Right cardiac atrium (tissue), 5 donors: ENCODE measurements around the gene HOXD13. TPM values are rescaled to one million over a fixed set of nuclear protein-coding genes. Genes with fewer than 3 reads are reported as not detected.
A peak's percentile ranks its signal among the peaks of the same experiment; 100 is the strongest.

Source experiments
- ATAC-seq, 2 donors: fragments of 200-7000 bp; cut with Tn5 transposase; one replicate each; pipeline versions ENCODE4 v1.8.0 to v1.9.1; 2020; ENCODE audit warnings: moderate library complexity in 2 of 2, mild to moderate bottlenecking in 1 of 2
- DNase-seq, 3 donors: peaks; one replicate each; pipeline ENCODE4 v3.0.0-alpha.2; 2020
- H3K27ac ChIP-seq: one replicate; pipeline ENCODE4 v1.5.1; 2013; ENCODE audit warnings: mild to moderate bottlenecking, low read length, control low read depth, moderate library complexity
- H3K27me3 ChIP-seq: one replicate; pipeline ENCODE4 v1.6.1; 2013; ENCODE audit not compliant: control insufficient read depth, insufficient read depth
- H3K4me1 ChIP-seq: one replicate; pipeline ENCODE4 v1.6.1; 2013; ENCODE audit warnings: low read length; ENCODE audit not compliant: control insufficient read depth, insufficient read depth
- H3K4me3 ChIP-seq: one replicate; pipeline ENCODE4 v1.5.1; 2013; ENCODE audit warnings: low read length, control low read depth
- H3K9me3 ChIP-seq: one replicate; pipeline ENCODE4 v1.6.1; 2013; ENCODE audit warnings: low read length; ENCODE audit not compliant: control insufficient read depth
- WGBS: extraction: QIAGEN DNeasy Blood & Tissue Kit; methylation state at CpG from one replicate; pipeline ENCODE4 v1.1.7; 2013; 5-methylcytosine and 5-hydroxymethylcytosine counted together
- intact Hi-C, 4 donors: fragments of 100-400 bp; cut with DNase I; formaldehyde crosslinking; loops; one replicate each; pipeline versions ENCODE4 v1.11.0 to v1.14.0; 2022 to 2023
- polyA plus RNA-seq: library from polyadenylated mRNA; stranded (reverse); fragments of 200-250 nt; gene quantifications from one replicate; pipeline ENCODE4 v1.2.3, GENCODE V29; 2013
- total RNA-seq, 4 donors: library from RNA; stranded (reverse); fragmentation: NEBNext Ultra II Directional; extraction: Animal tissue kit (Norgen Biotek cat#: 25700); gene quantifications; one replicate each; pipeline ENCODE4 v1.2.1, GENCODE V29; 2021
- donor health status: healthy with polysubstance abuse.
- donor health status: DM: no; HTN: yes; CAD: no.
- donor health status: DM: no; HTN: no; CAD: no.
- donor health status: DM: no; HTN: yes; CAD: no; lungs with severe emphysema.
- donor health status: DM: yes; HTN: yes; CAD: no.

The HOXD13 gene
- total and polyA plus RNA-seq, 5 donors = not detected

DNA sequence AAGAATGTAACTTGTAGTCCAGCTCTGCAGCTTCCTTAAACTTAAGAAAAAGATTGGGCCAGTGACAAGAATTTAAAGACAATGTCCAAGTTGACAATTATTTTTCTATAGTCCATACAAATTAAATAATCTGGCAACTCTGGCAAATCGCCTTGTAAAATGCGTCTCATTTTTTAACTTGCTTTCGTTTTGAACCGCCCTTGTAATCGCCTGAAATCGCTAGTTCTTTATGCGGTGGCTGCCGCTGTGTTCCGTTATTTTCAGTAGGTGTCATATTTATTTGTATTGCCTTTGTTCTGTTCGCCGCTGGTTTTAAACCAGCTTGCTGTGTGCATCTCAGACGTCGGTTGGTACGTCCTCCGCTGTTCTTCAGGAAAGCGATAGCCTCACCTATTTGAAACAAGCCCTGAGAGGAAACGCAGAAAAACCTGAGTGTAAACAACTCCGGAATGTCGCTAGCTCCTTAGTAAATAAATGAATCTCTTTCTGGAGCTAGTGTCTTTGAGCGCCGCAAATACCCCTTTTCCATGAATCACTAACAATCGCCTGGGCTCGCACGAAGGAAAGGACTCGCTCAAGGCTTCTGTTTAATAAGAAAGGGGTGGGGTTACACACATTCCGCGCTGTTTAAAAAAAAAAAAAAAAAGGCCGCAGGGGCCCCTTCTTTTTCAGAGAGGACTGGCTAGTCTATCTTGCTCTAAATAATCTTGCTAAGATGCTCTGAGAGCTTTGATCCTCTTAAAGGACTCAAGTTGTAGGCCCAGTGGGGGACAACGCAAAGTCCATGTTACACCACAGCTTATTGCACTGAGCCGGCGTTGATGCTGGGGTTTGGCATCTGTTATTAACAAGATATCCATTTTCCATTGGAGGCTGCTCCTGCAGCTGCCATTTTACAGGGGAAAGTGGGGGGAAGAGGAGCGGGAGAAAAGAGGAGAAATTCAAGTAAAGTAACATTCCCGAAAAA is 40.0 kb downstream of the HOXD13 start:
- Histone ChIP-seq H3K4me3 (peak overlapping the region; percentile 43), H3K27me3 (peaks cover 14% of the 10 kb centered on the region), H3K9me3 (no peaks in the 10 kb centered on the region), H3K4me1 (peaks cover 3% of the 10 kb centered on the region), H3K27ac (no peak overlapping the region)
- DNase-seq = no peak
- 14% methylated on average over 33 of the region's 33 CpGs for WGBS
- intact Hi-C loops = loop anchor here in 2 of 4 donors (10.0 kb wide), 2 partner anchors 1002 to 1012 kb away; no protein-coding TSS in a partner anchor
- no peak for ATAC-seq

DNA sequence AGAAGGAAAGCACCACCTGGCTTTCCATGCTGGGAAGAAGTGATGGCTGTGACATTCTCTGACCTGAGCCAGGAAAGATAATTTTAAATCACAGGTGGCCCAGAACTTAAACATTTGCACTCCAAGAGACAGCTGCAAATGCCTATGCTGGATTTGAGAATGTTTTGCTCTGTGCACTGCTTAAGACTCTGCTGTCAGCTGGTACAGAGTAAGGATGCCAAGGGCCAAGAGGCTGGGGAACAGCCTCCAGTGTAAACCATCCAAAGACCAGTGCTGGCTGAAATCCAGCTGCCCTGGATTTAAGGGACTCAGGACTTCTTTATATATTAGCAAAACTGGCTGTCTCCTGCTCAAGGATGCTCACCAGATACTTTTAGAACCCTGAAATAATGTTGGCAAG is 40.9 kb downstream of the HOXD13 start:
- ATAC-seq = no peak
- intact Hi-C loops = loop anchor here in 2 of 4 donors (10.0 kb wide), 2 partner anchors 1001 to 1011 kb away; no protein-coding TSS in a partner anchor
- peaks cover 12% of the 10 kb centered on the region for H3K27me3 ChIP-seq

DNA sequence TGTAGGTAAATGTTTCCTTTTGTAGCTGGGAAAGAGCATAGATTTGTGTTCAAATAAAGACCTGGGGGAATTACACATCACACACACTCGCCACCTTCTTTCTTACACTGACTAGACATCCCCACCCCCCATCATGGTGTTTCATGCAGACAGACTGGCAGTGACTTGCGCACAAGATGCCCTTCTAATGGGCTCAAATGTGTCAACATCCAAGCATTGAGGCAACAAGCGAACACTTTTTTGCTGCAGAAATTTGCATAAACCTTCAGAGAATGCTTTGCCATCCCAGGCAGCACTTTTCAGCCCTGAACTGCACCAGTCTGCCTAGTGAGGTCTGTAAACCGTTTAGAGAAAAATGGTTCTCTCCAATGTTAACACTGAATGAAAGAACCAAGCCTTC is 41.5 kb downstream of the HOXD13 start:
- Histone ChIP-seq H3K4me3 (no peak overlapping the region), H3K9me3 (no peaks in the 10 kb centered on the region), H3K4me1 (peaks cover 3% of the 10 kb centered on the region), H3K27ac (no peak overlapping the region), H3K27me3 (peaks cover 12% of the 10 kb centered on the region)
- intact Hi-C loops = loop anchor here in 2 of 4 donors (10.0 kb wide), 2 partner anchors 1001 to 1011 kb away; no protein-coding TSS in a partner anchor
- 38% methylated on average over 4 of the region's 4 CpGs for WGBS
- DNase-seq = no peak
- no peak for ATAC-seq

More for the DNA sequence above, 40.9 kb downstream of the HOXD13 start:
- DNase-seq = no peak
- Histone ChIP-seq H3K4me3 (no peak overlapping the region), H3K9me3 (no peaks in the 10 kb centered on the region), H3K4me1 (peaks cover 3% of the 10 kb centered on the region), H3K27ac (no peak overlapping the region)

DNA sequence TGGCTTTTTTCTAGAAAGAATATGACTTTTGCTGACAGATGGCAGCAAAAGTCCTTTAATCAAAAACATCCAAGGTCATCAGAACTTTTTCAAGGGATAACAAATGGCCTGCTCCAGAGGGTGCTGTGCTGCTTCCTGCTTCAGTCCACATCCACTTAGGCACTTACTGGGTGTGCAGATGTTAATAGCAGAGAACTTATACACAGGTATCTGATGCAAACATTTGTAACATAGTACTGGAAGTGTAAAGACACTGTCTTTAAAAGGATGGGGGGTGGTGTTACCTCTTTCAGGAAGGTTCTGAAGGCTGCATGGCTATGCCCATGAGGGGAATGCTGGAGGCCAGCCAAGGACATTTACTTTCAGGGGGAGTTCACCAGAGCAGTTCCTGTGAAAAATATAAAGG is 42.5 kb downstream of the HOXD13 start:
- H3K27me3 ChIP-seq = peaks cover 12% of the 10 kb centered on the region
- ATAC-seq (no peak), DNase-seq (no peak)
- H3K4me1 ChIP-seq = no peaks in the 10 kb centered on the region
- H3K27ac ChIP-seq = no peak overlapping the region
- no peaks in the 10 kb centered on the region for H3K9me3 ChIP-seq
- intact Hi-C loops = loop anchor here in 2 of 4 donors (5.0 to 10.0 kb wide), 3 partner anchors 507 to 1010 kb away; no protein-coding TSS in a partner anchor
- no peak overlapping the region for H3K4me3 ChIP-seq

DNA sequence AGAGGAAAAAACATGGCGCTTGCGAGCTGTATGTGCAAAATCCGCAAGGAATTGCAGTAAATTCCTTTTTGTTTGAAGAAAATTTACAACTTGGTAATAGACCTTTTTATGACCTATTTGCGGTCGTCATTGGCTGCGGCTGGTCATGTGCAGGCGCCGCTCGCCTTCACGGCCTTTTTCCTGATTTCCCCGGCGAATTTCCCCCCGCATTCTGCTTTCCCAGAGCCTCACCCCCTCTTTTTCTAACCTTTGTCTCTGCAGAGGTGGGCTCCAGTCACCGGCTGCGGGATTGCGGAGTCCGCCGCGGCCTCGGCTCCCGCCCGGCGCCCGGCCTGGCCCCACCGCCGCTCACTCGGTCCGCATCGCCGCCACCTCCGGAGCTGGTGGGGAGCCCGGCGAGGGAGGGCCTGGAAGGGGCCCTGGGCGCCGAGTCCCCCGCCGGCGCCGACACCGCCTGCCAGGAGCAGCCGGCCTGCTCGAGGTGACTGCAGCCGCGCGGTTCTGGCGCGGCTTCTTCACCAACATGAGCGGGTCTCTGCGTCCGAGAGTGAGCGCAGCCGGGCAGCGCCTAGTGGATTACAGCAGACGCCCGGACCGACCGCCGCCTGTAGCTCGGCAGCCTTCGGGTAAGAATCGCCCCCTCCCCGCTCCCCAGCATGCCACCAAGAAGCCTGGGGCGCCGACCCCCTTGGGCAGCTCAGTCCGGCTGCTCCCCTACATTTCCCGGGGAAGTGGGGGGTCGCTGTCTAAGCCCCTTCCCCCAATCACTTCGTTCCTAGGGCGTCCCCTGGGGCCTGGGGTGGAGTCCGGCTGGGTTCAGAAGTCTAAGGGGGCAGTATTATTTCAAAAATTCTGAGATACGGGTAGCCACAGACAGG is 44.1 kb downstream of the HOXD13 start:
- 3% methylated on average over 71 of the region's 71 CpGs for WGBS
- Histone ChIP-seq H3K4me3 (peak overlapping the region; percentile 43), H3K9me3 (no peaks in the 10 kb centered on the region), H3K27me3 (peaks cover 10% of the 10 kb centered on the region), H3K4me1 (no peaks in the 10 kb centered on the region), H3K27ac (no peak overlapping the region)
- DNase-seq (peak in 1 of 3 donors; percentile 63), ATAC-seq (no peak)
- intact Hi-C loops = loop anchor here in 2 of 4 donors (5.0 to 10.0 kb wide), 3 partner anchors 506 to 1008 kb away; no protein-coding TSS in a partner anchor

DNA sequence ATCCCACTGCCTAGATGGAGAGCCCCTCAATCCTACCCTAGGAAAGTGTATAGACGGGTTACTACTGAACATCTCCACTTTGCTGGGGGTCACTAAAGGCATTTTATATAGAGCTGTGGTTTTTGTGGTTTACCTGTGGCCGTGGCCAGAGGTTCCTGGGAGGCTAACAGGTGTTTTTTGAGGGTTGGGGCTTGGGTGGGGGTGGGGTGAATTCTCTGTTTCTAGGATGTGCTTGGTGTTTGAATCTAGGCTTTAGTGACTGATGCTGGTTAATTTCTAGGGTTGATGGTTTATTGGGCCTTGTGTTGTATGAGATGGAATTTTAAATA is 44.7 kb downstream of the HOXD13 start:
- no peak overlapping the region for H3K4me3 ChIP-seq
- no peaks in the 10 kb centered on the region for H3K4me1 ChIP-seq
- no peaks in the 10 kb centered on the region for H3K9me3 ChIP-seq
- intact Hi-C loops = loop anchor here in 2 of 4 donors (5.0 to 10.0 kb wide), 3 partner anchors 505 to 1008 kb away; no protein-coding TSS in a partner anchor
- H3K27ac ChIP-seq = no peak overlapping the region
- DNase-seq (no peak), ATAC-seq (no peak)
- peaks cover 10% of the 10 kb centered on the region for H3K27me3 ChIP-seq
- WGBS = 26% methylated on average over 2 of the region's 2 CpGs

DNA sequence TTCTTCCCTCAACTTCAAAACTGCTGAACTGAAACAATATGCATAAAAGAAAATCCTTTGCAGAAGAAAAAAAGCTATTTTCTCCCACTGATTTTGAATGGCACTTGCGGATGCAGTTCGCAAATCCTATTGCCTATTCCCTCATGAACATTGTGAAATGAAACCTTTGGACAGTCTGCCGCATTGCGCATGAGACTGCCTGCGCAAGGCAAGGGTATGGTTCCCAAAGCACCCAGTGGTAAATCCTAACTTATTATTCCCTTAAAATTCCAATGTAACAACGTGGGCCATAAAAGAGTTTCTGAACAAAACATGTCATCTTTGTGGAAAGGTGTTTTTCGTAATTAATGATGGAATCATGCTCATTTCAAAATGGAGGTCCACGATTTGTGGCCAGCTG is 45.4 kb downstream of the HOXD13 start:
- DNase-seq (no peak), ATAC-seq (no peak)
- no peak overlapping the region for H3K4me3 ChIP-seq
- no peaks in the 10 kb centered on the region for H3K9me3 ChIP-seq
- intact Hi-C loops = loop anchor here in 2 of 4 donors (5.0 to 10.0 kb wide), 3 partner anchors 504 to 1007 kb away; no protein-coding TSS in a partner anchor
- 42% methylated on average over 8 of the region's 8 CpGs for WGBS
- peaks cover 5% of the 10 kb centered on the region for H3K27me3 ChIP-seq
- no peak overlapping the region for H3K27ac ChIP-seq
- no peaks in the 10 kb centered on the region for H3K4me1 ChIP-seq

DNA sequence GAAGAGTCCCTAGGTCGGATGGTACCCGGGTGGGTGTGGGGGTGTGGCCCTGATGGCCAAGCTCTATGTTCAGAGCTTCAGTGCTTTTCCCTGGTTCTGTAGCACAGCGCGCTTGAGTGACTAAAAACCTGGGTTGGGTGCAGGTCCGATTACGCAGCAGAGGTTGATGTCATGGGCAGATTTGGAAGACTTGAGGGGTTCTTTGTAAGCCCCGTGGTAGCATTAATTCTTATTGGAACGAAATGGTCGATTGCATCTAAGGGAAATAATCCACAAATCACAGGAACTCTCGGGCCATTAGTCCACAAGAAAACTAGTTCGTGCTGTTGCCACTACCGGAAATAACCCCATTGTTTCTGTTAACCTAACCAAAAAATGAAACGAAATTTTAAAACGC is 46.0 kb downstream of the HOXD13 start:
- Histone ChIP-seq H3K9me3 (no peaks in the 10 kb centered on the region), H3K27ac (no peak overlapping the region), H3K4me3 (no peak overlapping the region), H3K4me1 (no peaks in the 10 kb centered on the region), H3K27me3 (peaks cover 9% of the 10 kb centered on the region)
- DNase-seq (no peak), ATAC-seq (no peak)
- 15% methylated on average over 14 of the region's 14 CpGs for WGBS
- intact Hi-C loops = loop anchor here in 2 of 4 donors (5.0 to 10.0 kb wide), 3 partner anchors 504 to 1006 kb away; no protein-coding TSS in a partner anchor

DNA sequence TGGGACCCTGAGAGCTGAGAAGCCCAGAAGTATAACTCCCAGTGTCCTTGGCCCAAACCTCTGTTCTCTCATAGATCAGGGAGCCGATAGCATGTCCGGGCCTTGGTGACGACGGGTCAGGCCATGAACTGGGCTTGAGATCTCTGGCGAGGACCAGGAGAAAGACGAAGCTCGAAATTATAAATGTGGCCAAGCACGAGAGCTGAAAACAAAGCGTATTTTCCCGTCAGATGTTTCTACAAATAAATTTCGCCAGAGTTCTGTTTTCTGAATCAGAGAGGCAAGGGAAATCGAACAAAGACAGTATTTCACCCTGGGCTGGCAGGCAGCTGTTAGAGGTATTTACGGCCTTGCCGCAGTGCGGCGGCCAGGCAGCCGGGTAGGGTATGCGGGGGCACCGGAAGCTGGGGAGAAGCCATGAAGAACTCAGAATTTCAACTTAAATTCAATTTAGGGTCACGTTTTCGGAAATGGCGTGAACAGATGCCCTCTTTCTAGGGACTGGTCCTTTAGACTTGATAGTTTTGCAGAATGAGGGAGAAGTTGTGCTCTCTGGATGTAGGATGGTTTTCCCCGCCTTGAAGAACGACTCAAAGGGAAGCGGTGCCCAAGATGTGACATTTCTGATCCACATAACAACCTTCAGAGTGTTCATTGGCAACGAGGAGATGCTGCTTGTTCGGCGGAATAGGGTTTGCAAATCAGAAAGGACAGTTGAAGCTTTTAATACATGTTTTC is 46.6 kb downstream of the HOXD13 start:
- intact Hi-C loops = loop anchor here in 2 of 4 donors (5.0 to 10.0 kb wide), 3 partner anchors 503 to 1006 kb away; no protein-coding TSS in a partner anchor
- no peak for ATAC-seq
- 22% methylated on average over 28 of the region's 28 CpGs for WGBS
- Histone ChIP-seq H3K27ac (no peak overlapping the region), H3K4me1 (no peaks in the 10 kb centered on the region), H3K9me3 (no peaks in the 10 kb centered on the region), H3K4me3 (no peak overlapping the region), H3K27me3 (peaks cover 9% of the 10 kb centered on the region)
- no peak for DNase-seq
